KMS-11 (cell line): ENCODE measurements around the gene PRR20G.

ENCODE experiments used
- H2AFZ ChIP-seq: fragments of 200-600 bp; sonication (generic); 2 replicates; pipeline ENCODE4 v1.6.1; 2016; ENCODE audit warnings: antibody characterized with exemption, mixed run types, low read depth
- H3K27ac ChIP-seq: fragments of 200-600 bp; sonication (generic); 2 replicates; pipeline ENCODE4 v1.6.1; 2016; ENCODE audit warnings: mild to moderate bottlenecking, mixed run types
- H3K27me3 ChIP-seq: fragments of 200-600 bp; sonication (generic); 2 replicates; pipeline ENCODE4 v1.6.1; 2017; ENCODE audit warnings: mild to moderate bottlenecking, low read depth, mixed run types, moderate library complexity; ENCODE audit not compliant: insufficient read depth
- H3K36me3 ChIP-seq: fragments of 200-600 bp; sonication (generic); 2 replicates; pipeline ENCODE4 v1.6.1; 2017; ENCODE audit warnings: mild to moderate bottlenecking, mixed run types; ENCODE audit not compliant: insufficient read depth
- H3K4me1 ChIP-seq: fragments of 200-600 bp; sonication (generic); 2 replicates; pipeline ENCODE4 v1.6.1; 2016; ENCODE audit warnings: mild to moderate bottlenecking, low read depth, mixed run types; ENCODE audit not compliant: poor library complexity, severe bottlenecking
- H3K4me2 ChIP-seq: fragments of 200-600 bp; sonication (generic); 2 replicates; pipeline ENCODE4 v1.7.0; 2016; ENCODE audit warnings: mild to moderate bottlenecking, mixed run types
- H3K4me3 ChIP-seq: fragments of 200-600 bp; sonication (generic); IDR thresholded peaks from 2 replicates; pipeline ENCODE4 v1.6.1; 2017; ENCODE audit warnings: low read depth, low read length, mixed read lengths; ENCODE audit not compliant: insufficient read depth
- H3K79me2 ChIP-seq: fragments of 200-600 bp; sonication (generic); 2 replicates; pipeline ENCODE4 v1.6.1; 2016; ENCODE audit warnings: low read depth, mixed run types; ENCODE audit not compliant: insufficient read depth
- H3K9ac ChIP-seq: fragments of 200-600 bp; sonication (generic); 2 replicates; pipeline ENCODE4 v1.6.1; 2016; ENCODE audit warnings: mild to moderate bottlenecking, mixed run types
- H4K20me1 ChIP-seq: fragments of 200-600 bp; sonication (generic); 2 replicates; pipeline ENCODE4 v1.6.1; 2016; ENCODE audit warnings: mild to moderate bottlenecking, mixed run types; ENCODE audit not compliant: insufficient read depth
- CTCF ChIP-seq: fragments of 200-600 bp; sonication (generic); conservative IDR thresholded peaks from 2 replicates; pipeline ENCODE4 v1.6.1; 2017; ENCODE audit warnings: low read depth, mild to moderate bottlenecking, antibody characterized with exemption, low read length, moderate library complexity, mixed read lengths

Gene PRR20G

DNA sequence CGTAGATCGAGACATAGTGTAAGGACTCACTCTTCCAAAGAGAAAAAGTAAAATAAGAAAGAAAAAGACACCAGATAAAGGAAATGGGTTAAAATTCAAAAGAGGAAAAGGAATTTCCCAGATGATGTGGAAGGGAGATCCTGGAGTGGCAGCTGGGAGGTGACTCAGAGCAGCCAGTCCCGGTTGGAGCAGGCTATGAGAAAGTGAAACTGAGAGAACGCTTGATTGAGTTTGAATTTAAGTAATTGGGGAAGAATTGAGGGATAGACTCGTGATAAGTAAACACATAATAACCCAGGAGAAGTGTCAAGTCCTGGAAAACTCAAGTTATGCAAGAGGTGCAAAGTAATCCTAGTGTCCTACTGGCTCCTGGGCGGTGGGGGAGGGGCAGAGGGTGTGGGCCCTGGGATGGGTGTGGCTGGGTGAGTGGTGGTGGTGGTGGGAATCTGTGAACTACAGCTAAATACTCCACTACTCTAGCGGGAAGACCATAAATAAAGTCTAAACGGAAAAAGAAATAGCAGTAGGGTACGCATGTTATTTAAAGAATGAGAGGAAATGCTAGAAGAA is 1.2 kb downstream of the PRR20G start:
- Histone ChIP-seq H3K27me3 (no peaks in the 10 kb centered on the region), H3K9ac (no peak overlapping the region), H2AFZ (no peak overlapping the region), H3K27ac (no peak overlapping the region), H3K79me2 (no peaks in the 10 kb centered on the region), H3K4me3 (no peak overlapping the region), H3K4me1 (no peaks in the 10 kb centered on the region), H4K20me1 (no peaks in the 10 kb centered on the region), H3K4me2 (no peak overlapping the region), H3K36me3 (no peaks in the 10 kb centered on the region)
- TF ChIP-seq CTCF, result no peak

DNA sequence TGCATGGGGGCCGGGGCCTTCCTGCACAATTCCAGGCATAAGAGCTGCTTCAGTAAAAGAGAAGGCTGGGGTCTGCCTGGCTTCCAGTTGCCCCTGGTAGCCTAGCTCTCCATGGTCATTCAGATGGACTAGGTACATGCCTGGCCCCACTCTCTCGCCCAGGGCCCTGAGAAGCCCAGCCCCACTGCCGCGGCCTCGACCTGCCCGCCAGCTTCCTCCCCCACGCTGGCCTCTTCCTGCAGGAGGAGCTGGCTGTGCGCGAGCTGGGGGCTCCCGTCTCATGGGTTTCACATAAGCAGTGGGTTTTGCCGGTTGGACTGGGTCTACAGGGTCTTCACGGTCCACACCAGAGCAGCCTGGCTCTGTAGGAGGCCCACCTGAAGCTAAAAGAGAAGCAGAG is 3.6 kb downstream of the PRR20G start:
- H3K27ac ChIP-seq, result no peak overlapping the region
- no peaks in the 10 kb centered on the region for H4K20me1 ChIP-seq
- no peaks in the 10 kb centered on the region for H3K36me3 ChIP-seq
- H3K4me3 ChIP-seq, result no peak overlapping the region
- H3K27me3 ChIP-seq, result no peaks in the 10 kb centered on the region
- TF ChIP-seq CTCF, result no peak
- no peaks in the 10 kb centered on the region for H3K79me2 ChIP-seq
- no peaks in the 10 kb centered on the region for H3K4me1 ChIP-seq
- no peak overlapping the region for H2AFZ ChIP-seq
- no peak overlapping the region for H3K9ac ChIP-seq
- no peak overlapping the region for H3K4me2 ChIP-seq

GRCh38 chr3:127277561-127277960 is 10.3 kb downstream of the PRR20G start:
- H3K4me3 ChIP-seq, result no peak overlapping the region
- no peaks in the 10 kb centered on the region for H3K4me1 ChIP-seq
- TF ChIP-seq CTCF, result no peak
- H3K4me2 ChIP-seq, result no peak overlapping the region
- H3K27ac ChIP-seq, result no peak overlapping the region
- H3K36me3 ChIP-seq, result no peaks in the 10 kb centered on the region
- no peaks in the 10 kb centered on the region for H4K20me1 ChIP-seq
- H2AFZ ChIP-seq, result no peak overlapping the region
- no peak overlapping the region for H3K9ac ChIP-seq
- no peaks in the 10 kb centered on the region for H3K27me3 ChIP-seq
- no peaks in the 10 kb centered on the region for H3K79me2 ChIP-seq

- no peaks in the 10 kb centered on the region for H3K27me3 ChIP-seq
- no peaks in the 10 kb centered on the region for H3K4me1 ChIP-seq
- H3K9ac ChIP-seq, result no peak overlapping the region
- no peak overlapping the region for H3K4me3 ChIP-seq
- no peak overlapping the region for H2AFZ ChIP-seq
- no peak overlapping the region for H3K27ac ChIP-seq
- no peaks in the 10 kb centered on the region for H3K79me2 ChIP-seq
- no peak for TF ChIP-seq CTCF
- H3K36me3 ChIP-seq, result no peaks in the 10 kb centered on the region
- no peak overlapping the region for H3K4me2 ChIP-seq
- H4K20me1 ChIP-seq, result no peaks in the 10 kb centered on the region
Measured at GRCh38 chr3:127276995-127277394, 10.9 kb downstream of the PRR20G start.

DNA sequence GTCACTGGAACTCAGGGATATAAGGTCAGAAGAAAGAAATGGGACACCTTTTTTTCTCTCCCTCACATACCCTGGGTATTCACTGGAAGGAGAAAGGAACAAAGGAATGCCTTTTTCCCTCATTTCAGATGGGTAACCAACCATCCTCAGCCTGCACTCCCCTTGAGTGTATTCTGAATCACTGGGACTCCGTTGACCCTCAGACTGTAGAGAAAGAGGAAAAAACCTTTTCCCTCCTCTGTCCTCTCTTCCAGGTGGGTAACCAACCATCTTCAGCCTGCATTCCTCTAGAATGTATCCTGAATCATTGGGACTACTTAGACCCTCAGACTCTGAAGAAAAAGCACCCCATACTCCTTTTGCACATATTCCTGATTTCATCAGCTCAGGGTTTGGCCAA is 11.4 kb downstream of the PRR20G start:
- H3K4me3 ChIP-seq, result no peak overlapping the region
- H3K4me1 ChIP-seq, result no peaks in the 10 kb centered on the region
- H3K36me3 ChIP-seq, result no peaks in the 10 kb centered on the region
- H4K20me1 ChIP-seq, result no peaks in the 10 kb centered on the region
- no peak overlapping the region for H3K4me2 ChIP-seq
- TF ChIP-seq CTCF, result no peak
- H2AFZ ChIP-seq, result no peak overlapping the region
- no peaks in the 10 kb centered on the region for H3K79me2 ChIP-seq
- no peaks in the 10 kb centered on the region for H3K27me3 ChIP-seq
- no peak overlapping the region for H3K9ac ChIP-seq
- H3K27ac ChIP-seq, result no peak overlapping the region
